WTC11 (cell line): ENCODE results near the gene PRELID3B. TPM values are rescaled to one million over a fixed set of nuclear protein-coding genes. Genes with fewer than 3 reads are reported as not detected.

Experiments used
- ATAC-seq: fragments of 200-7000 bp; cut with Tn5 transposase; 2 replicates; pipeline ENCODE4 v1.10.0; 2021; ENCODE audit warnings: mild to moderate bottlenecking, moderate library complexity
- CTCF ChIA-PET: fragments of 300-600 bp; sonication (Branson Sonifier 250); formaldehyde crosslinking; loops from one replicate; lab custom pipeline; 2021; ENCODE audit warnings: antibody characterized with exemption; lab: Charles Lee
- POLR2A ChIA-PET: fragments of 350-600 bp; sonication (Branson Sonifier 250); formaldehyde crosslinking; loops from one replicate; lab custom pipeline; 2021; ENCODE audit warnings: antibody characterized with exemption; lab: Charles Lee
- DNase-seq: peaks from one replicate; pipeline ENCODE4 v3.0.0; 2021; ENCODE audit warnings: low spot score
- H3K27ac Mint-ChIP-seq: 2 replicates; pipeline ENCODE4 v1.8.0; 2021; ENCODE audit warnings: mixed read lengths
- H3K27me3 Mint-ChIP-seq: 2 replicates; pipeline ENCODE4 v1.8.0; 2021; ENCODE audit warnings: low read depth, mild to moderate bottlenecking, moderate library complexity, mixed read lengths
- H3K36me3 Mint-ChIP-seq: 2 replicates; pipeline ENCODE4 v1.8.0; 2021; ENCODE audit warnings: mixed read lengths
- H3K4me1 Mint-ChIP-seq: 2 replicates; pipeline ENCODE4 v1.8.0; 2022; ENCODE audit warnings: mixed read lengths
- H3K4me3 Mint-ChIP-seq: 2 replicates; pipeline ENCODE4 v1.8.0; 2021; ENCODE audit warnings: mild to moderate bottlenecking, moderate library complexity, mixed read lengths
- H3K9me3 Mint-ChIP-seq: 2 replicates; pipeline ENCODE4 v1.8.0; 2021; ENCODE audit warnings: mixed read lengths
- ATF2 ChIP-seq: sonication (generic); formaldehyde crosslinking; IDR thresholded peaks from 2 replicates; pipeline ENCODE4 v1.8.1; 2022; ENCODE audit warnings: low read depth, missing genetic modification reagents, borderline replicate concordance
- CBFB ChIP-seq: sonication (generic); formaldehyde crosslinking; IDR thresholded peaks from 2 replicates; pipeline ENCODE4 v1.8.1; 2022; ENCODE audit warnings: mild to moderate bottlenecking, low read depth, missing genetic modification reagents
- CTCF ChIP-seq: fragments of 200-600 bp; IDR thresholded peaks from 2 replicates; pipeline ENCODE4 v1.8.0; 2022; ENCODE audit warnings: antibody characterized with exemption
- E2F1 ChIP-seq: sonication (generic); formaldehyde crosslinking; IDR thresholded peaks from 2 replicates; pipeline ENCODE4 v1.8.0; 2022; ENCODE audit warnings: mild to moderate bottlenecking, missing genetic modification reagents
- FOXP1 ChIP-seq: sonication (generic); formaldehyde crosslinking; IDR thresholded peaks from 2 replicates; pipeline ENCODE4 v1.8.0; 2022; ENCODE audit warnings: missing genetic modification reagents, mild to moderate bottlenecking, moderate library complexity, borderline replicate concordance
- GRHL2 ChIP-seq: fragments of 250-450 bp; sonication (Bioruptor Pico); IDR thresholded peaks from 2 replicates; pipeline ENCODE4 v1.8.0; 2022; ENCODE audit warnings: mild to moderate bottlenecking, moderate library complexity; ENCODE audit not compliant: insufficient replicate concordance, severe bottlenecking
- HMGA2 ChIP-seq: fragments of 250-450 bp; sonication (Bioruptor Pico); IDR thresholded peaks from 2 replicates; pipeline ENCODE4 v1.4.0; 2021; ENCODE audit warnings: mild to moderate bottlenecking, moderate library complexity
- IRF1 ChIP-seq: sonication (generic); formaldehyde crosslinking; IDR thresholded peaks from 2 replicates; pipeline ENCODE4 v1.8.0; 2023; ENCODE audit warnings: missing genetic modification reagents
- IRF2 ChIP-seq: sonication (generic); formaldehyde crosslinking; IDR thresholded peaks from 2 replicates; pipeline ENCODE4 v1.8.0; 2022; ENCODE audit warnings: low read depth, missing genetic modification reagents, borderline replicate concordance
- MXD4 ChIP-seq: fragments of 250-450 bp; sonication (Bioruptor Pico); IDR thresholded peaks from 2 replicates; pipeline ENCODE4 v1.8.0; 2021; ENCODE audit warnings: mild to moderate bottlenecking, moderate library complexity, borderline replicate concordance
- NR1H2 ChIP-seq: sonication (generic); formaldehyde crosslinking; IDR thresholded peaks from 2 replicates; pipeline ENCODE4 v1.9.0; 2021; ENCODE audit warnings: mild to moderate bottlenecking, moderate library complexity, missing genetic modification reagents
- PREB ChIP-seq: sonication (generic); formaldehyde crosslinking; IDR thresholded peaks from 2 replicates; pipeline ENCODE4 v1.8.1; 2022; ENCODE audit warnings: mild to moderate bottlenecking, missing genetic modification reagents, moderate library complexity, borderline replicate concordance
- RELA ChIP-seq: sonication (generic); formaldehyde crosslinking; IDR thresholded peaks from 2 replicates; pipeline ENCODE4 v1.8.1; 2022; ENCODE audit warnings: missing genetic modification reagents, mild to moderate bottlenecking, borderline replicate concordance
- SMAD3 ChIP-seq: sonication (generic); formaldehyde crosslinking; IDR thresholded peaks from 2 replicates; pipeline ENCODE4 v1.8.0; 2022; ENCODE audit warnings: missing genetic modification reagents, mild to moderate bottlenecking, borderline replicate concordance
- TCF7 ChIP-seq: sonication (generic); formaldehyde crosslinking; IDR thresholded peaks from 2 replicates; pipeline ENCODE4 v1.8.0; 2022; ENCODE audit warnings: mild to moderate bottlenecking, low read depth, missing genetic modification reagents, moderate library complexity
- TEAD1 ChIP-seq: sonication (generic); formaldehyde crosslinking; IDR thresholded peaks from 2 replicates; pipeline ENCODE4 v1.8.0; 2022; ENCODE audit warnings: mild to moderate bottlenecking, missing genetic modification reagents
- ZBTB21 ChIP-seq: sonication (generic); formaldehyde crosslinking; IDR thresholded peaks from 2 replicates; pipeline ENCODE4 v1.8.1; 2023; ENCODE audit warnings: mild to moderate bottlenecking, missing genetic modification reagents, borderline replicate concordance
- ZNF281 ChIP-seq: sonication (generic); formaldehyde crosslinking; IDR thresholded peaks from 2 replicates; pipeline ENCODE4 v1.8.0; 2023; ENCODE audit warnings: mild to moderate bottlenecking, missing genetic modification reagents
- ZNF317 ChIP-seq: sonication (generic); formaldehyde crosslinking; IDR thresholded peaks from 2 replicates; pipeline ENCODE4 v1.8.1; 2023; ENCODE audit warnings: low read depth, mild to moderate bottlenecking, moderate library complexity, missing genetic modification reagents, borderline replicate concordance
- ZNF396 ChIP-seq: fragments of 250-450 bp; sonication (Bioruptor Pico); IDR thresholded peaks from 2 replicates; pipeline ENCODE4 v1.8.0; 2021; ENCODE audit warnings: mild to moderate bottlenecking, moderate library complexity, borderline replicate concordance
- ZNF512 ChIP-seq: sonication (generic); formaldehyde crosslinking; IDR thresholded peaks from 2 replicates; pipeline ENCODE4 v1.8.1; 2022; ENCODE audit warnings: missing genetic modification reagents, borderline replicate concordance
- ZSCAN18 ChIP-seq: fragments of 250-450 bp; sonication (Bioruptor Pico); IDR thresholded peaks from 2 replicates; pipeline ENCODE4 v2.1.2; 2022; ENCODE audit warnings: mild to moderate bottlenecking, moderate library complexity
- total RNA-seq: library from RNA; stranded (reverse); gene quantifications from 3 replicates; pipeline ENCODE4 v1.2.3, GENCODE V29; 2021

Gene PRELID3B
- total RNA-seq, 1 experiment from 2014 or later: 46.9 TPM

- no peak for DNase-seq
- Mint-ChIP-seq H3K4me1 (peaks cover 20% of the 10 kb centered on the region), H3K4me3 (no peak overlapping the region), H3K27ac (no peak overlapping the region), H3K9me3 (no peaks in the 10 kb centered on the region), H3K36me3 (peaks cover 47% of the 10 kb centered on the region), H3K27me3 (no peaks in the 10 kb centered on the region; the same call in 1 of the 2 replicates)
- ATAC-seq: no peak
- no peak for TF ChIP-seq IRF1 (CRISPR knock-in tag)
- no peak for TF ChIP-seq CTCF
- TF ChIP-seq SMAD3 (CRISPR knock-in tag): no peak
- no peak for TF ChIP-seq TCF7 (CRISPR knock-in tag)
- TF ChIP-seq MXD4 (CRISPR knock-in tag): no peak
- TF ChIP-seq ZNF512 (CRISPR knock-in tag): no peak
- TF ChIP-seq E2F1 (CRISPR knock-in tag): no peak
- no peak for TF ChIP-seq RELA (CRISPR knock-in tag)
- TF ChIP-seq ZNF281 (CRISPR knock-in tag): no peak
- ChIA-PET POLR2A (no interaction called here), CTCF (no interaction called here)
Observed at GRCh38 chr20:59039233-59039632, 3.4 kb downstream of the PRELID3B start.

- H3K9me3 Mint-ChIP-seq: no peaks in the 10 kb centered on the region
- ATAC-seq (no peak), DNase-seq (no peak)
- peaks cover 20% of the 10 kb centered on the region for H3K4me1 Mint-ChIP-seq
- H3K4me3 Mint-ChIP-seq: no peak overlapping the region
- ChIA-PET CTCF (no interaction called here), POLR2A (no interaction called here)
- no peaks in the 10 kb centered on the region for H3K27me3 Mint-ChIP-seq
- H3K27ac Mint-ChIP-seq: no peak overlapping the region
- peaks cover 51% of the 10 kb centered on the region for H3K36me3 Mint-ChIP-seq
- TF ChIP-seq IRF2 (CRISPR knock-in tag): no peak
- TF ChIP-seq TEAD1 (CRISPR knock-in tag): no peak
- no peak for TF ChIP-seq SMAD3 (CRISPR knock-in tag)
- TF ChIP-seq PREB (CRISPR knock-in tag): no peak
- TF ChIP-seq HMGA2 (CRISPR knock-in tag): no peak
- no peak for TF ChIP-seq FOXP1
- TF ChIP-seq CBFB (CRISPR knock-in tag): no peak
- TF ChIP-seq ZSCAN18: no peak
- TF ChIP-seq ZNF396: no peak
- TF ChIP-seq ZNF317 (CRISPR knock-in tag): no peak
- TF ChIP-seq ZBTB21 (CRISPR knock-in tag): no peak
- TF ChIP-seq GRHL2 (CRISPR knock-in tag): no peak
- no peak for TF ChIP-seq MXD4 (CRISPR knock-in tag)
- TF ChIP-seq ATF2: no peak
- TF ChIP-seq NR1H2 (CRISPR knock-in tag): no peak
Observed at GRCh38 chr20:59037386-59037785, 5.2 kb downstream of the PRELID3B start.
